Breast epithelium (tissue), 4 donors: ENCODE results near the gene MFSD12. TPM values are rescaled to one million over a fixed set of nuclear protein-coding genes. Genes with fewer than 3 reads are reported as not detected.

Source experiments
- DNase-seq, 2 donors: peaks; one replicate each; pipeline ENCODE4 v3.0.0-alpha.2; 2019; ENCODE audit warnings: low spot score in 2 of 2
- H3K27ac ChIP-seq, 2 donors: fragments of 200-600 bp; sonication (generic) in 1 of 2; one replicate each; pipeline ENCODE4 v1.5.1; 2016 to 2019; ENCODE audit warnings: mild to moderate bottlenecking in 1 of 2
- H3K27me3 ChIP-seq, 2 donors: fragments of 200-600 bp; sonication (generic) in 1 of 2; one replicate each; pipeline versions ENCODE4 v1.5.1 to v1.6.0; 2017 to 2019; ENCODE audit warnings: control low read depth in 1 of 2, mild to moderate bottlenecking in 1 of 2
- H3K36me3 ChIP-seq: fragments of 200-600 bp; one replicate; pipeline ENCODE4 v1.5.1; 2019
- H3K4me1 ChIP-seq, 2 donors: fragments of 200-600 bp; sonication (generic); one replicate each; pipeline ENCODE4 v1.5.1; 2016 to 2019; ENCODE audit warnings: control low read depth in 1 of 2
- H3K4me3 ChIP-seq, 3 donors: fragments of 200-600 bp; sonication (generic); 1 replicate in 2 of 3; 2 replicates in 1 of 3; pipeline ENCODE4 v1.5.1; 2016 to 2019; ENCODE audit warnings: mild to moderate bottlenecking in 3 of 3, moderate library complexity in 2 of 3
- H3K9me3 ChIP-seq, 2 donors: fragments of 200-600 bp; sonication (generic) in 1 of 2; one replicate each; pipeline ENCODE4 v1.5.1; 2016 to 2019; ENCODE audit warnings: control low read depth in 1 of 2
- POLR2A ChIP-seq: fragments of 450-650 bp; IDR thresholded peaks from one replicate; pipeline ENCODE4 v1.6.1; 2016; ENCODE audit warnings: antibody characterized with exemption, mild to moderate bottlenecking, moderate library complexity
- POLR2AphosphoS5 ChIP-seq, 3 donors: sonication (generic); formaldehyde crosslinking; IDR thresholded peaks; one replicate each; pipeline ENCODE4 v1.6.1; 2017; ENCODE audit warnings: antibody characterized with exemption in 3 of 3
- intact Hi-C: fragments of 100-400 bp; cut with DNase I; formaldehyde crosslinking; loops from one replicate; pipeline ENCODE4 v1.15.1; 2023; ENCODE audit warnings: low total_unique reads
- total RNA-seq, 3 donors: library from RNA; depleted of rRNA; stranded (reverse); fragments of >200 nt; gene quantifications; one replicate each; pipeline ENCODE4 v1.1.0, GENCODE V29; 2016
- TF ChIP-seq, protein P1 (sequence below), 3 donors: fragments of 450-650 bp; IDR thresholded peaks; one replicate each; pipeline ENCODE4 v1.5.1; 2016 to 2017; ENCODE audit warnings: antibody characterized with exemption in 3 of 3, mild to moderate bottlenecking in 3 of 3, moderate library complexity in 3 of 3

The MFSD12 gene
- total RNA-seq, 3 donors from 2014 or later: 44.5 to 50.9 (median 44.9) TPM

DNA sequence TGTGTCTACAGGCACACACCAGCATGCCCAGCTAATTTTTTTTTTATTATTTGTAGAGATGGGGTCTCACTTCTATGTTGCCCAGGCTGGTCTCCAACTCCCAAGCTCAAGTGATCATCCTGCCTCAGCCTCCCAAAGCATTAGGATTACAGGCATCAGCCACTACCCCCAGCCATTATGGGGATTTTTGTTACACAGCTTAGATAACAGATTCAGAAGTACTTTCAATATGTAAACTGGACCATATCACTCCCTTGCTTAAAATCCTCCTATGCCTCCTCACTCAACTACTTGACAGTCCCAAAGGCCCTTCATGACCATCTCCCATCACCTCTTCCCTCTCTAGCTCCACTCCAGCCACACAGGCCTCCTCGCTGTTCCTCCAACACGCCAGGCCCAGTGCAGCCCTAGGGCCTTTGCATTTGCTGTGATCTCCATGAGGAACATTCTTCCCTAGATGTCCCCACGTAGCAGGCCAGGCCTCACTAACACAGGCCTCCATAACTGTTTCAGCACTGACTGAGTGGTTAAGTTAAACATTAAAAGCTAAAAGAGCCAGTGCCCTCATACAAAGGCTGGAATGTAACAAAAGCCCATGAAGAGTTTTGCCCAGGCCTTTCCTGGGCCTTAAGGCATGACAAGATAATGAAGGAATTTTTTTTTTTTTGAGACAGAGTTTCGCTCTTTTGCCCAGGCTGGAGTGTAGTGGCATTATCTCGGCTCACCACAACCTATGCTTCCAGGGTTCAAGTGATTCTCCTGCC is 59.4 kb downstream of the MFSD12 start:
- Histone ChIP-seq H3K27me3 (no peaks in the 10 kb centered on the region), H3K9me3 (no peaks in the 10 kb centered on the region), H3K4me1 (peaks cover 5 to 6% of the 10 kb centered on the region in 2 donors), H3K27ac (no peak overlapping the region), H3K4me3 (no peak overlapping the region), H3K36me3 (no peaks in the 10 kb centered on the region)
- no peak for DNase-seq
- TF ChIP-seq POLR2A: no peak
- intact Hi-C loops: no loop called here

DNA sequence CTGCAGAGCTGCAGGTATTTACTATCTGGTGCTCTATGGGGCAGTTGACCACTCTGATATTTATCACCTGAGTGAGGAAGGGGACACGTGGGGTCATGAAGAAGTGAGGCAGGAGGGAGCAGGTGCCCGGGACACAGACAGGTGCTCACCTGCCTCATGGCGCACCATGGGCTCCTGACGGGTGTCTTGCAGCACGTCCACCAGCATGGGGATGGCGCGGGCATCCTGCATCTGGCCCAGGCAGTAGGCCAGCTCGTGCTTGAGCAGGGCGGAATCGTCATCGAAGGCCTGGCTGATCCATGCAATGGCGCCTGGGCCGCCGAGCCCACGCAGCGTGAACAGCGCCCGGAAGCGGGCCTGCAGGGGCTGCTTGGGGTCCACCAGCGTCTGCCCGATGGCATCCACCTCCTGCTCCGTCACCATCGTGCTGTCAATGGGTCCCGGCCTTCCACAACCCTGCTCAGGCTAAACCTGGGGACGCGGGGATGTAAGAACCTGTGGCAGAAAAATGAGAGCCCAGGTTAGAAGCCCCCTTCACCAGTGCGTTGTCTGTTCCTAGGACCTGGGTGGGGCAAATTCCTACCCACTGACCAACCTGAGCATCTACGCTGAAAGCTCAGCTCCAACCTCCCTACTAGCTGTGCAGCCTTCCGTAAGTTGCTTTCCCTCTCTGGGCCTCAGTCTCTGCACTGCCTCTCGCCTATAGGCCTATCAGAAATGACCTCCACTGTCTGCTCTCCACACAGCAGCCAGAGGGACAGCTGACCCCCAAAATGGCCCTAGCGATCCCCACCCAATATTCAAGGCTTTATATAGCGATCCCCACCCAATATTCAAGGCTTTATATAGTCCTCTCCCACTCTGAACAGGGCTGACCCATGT is 60.8 kb downstream of the MFSD12 start:
- Histone ChIP-seq H3K9me3 (no peaks in the 10 kb centered on the region), H3K36me3 (no peaks in the 10 kb centered on the region), H3K27ac (no peak overlapping the region), H3K4me1 (peaks cover 5 to 6% of the 10 kb centered on the region in 2 donors), H3K4me3 (no peak overlapping the region), H3K27me3 (no peaks in the 10 kb centered on the region)
- DNase-seq: no peak
- intact Hi-C loops: no loop called here
- TF ChIP-seq, protein P1, sequence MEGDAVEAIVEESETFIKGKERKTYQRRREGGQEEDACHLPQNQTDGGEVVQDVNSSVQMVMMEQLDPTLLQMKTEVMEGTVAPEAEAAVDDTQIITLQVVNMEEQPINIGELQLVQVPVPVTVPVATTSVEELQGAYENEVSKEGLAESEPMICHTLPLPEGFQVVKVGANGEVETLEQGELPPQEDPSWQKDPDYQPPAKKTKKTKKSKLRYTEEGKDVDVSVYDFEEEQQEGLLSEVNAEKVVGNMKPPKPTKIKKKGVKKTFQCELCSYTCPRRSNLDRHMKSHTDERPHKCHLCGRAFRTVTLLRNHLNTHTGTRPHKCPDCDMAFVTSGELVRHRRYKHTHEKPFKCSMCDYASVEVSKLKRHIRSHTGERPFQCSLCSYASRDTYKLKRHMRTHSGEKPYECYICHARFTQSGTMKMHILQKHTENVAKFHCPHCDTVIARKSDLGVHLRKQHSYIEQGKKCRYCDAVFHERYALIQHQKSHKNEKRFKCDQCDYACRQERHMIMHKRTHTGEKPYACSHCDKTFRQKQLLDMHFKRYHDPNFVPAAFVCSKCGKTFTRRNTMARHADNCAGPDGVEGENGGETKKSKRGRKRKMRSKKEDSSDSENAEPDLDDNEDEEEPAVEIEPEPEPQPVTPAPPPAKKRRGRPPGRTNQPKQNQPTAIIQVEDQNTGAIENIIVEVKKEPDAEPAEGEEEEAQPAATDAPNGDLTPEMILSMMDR (IDR thresholded peaks at IDR 0.05): no peak
- no peak for TF ChIP-seq POLR2AphosphoS5 (IDR thresholded peaks at IDR 0.05)
- no peak for TF ChIP-seq POLR2A

DNA sequence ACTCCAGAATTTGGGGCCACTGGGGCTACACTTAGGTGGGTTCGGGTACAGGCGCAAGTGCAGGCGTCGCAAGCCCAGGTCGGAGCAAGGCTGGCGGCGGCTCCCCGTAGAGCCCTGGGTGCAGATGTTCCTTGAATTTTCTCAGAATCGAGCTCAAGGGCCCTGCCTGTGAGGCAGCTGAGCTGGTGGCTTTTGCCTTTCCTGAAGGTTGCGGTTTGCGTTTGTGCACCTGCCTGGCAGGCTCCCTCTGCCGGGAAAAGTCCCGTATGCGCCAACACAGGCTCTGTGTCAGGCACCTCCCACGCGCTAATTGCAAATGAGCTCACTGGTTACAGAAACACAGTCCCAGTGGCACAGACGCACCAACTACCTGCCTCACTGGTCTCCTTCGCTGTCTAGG is 62.8 kb downstream of the MFSD12 start:
- Histone ChIP-seq H3K4me3 (no peak overlapping the region), H3K27ac (peak overlapping the region in 1 of 2 donors; percentile 25), H3K27me3 (no peaks in the 10 kb centered on the region), H3K9me3 (no peaks in the 10 kb centered on the region), H3K4me1 (peaks cover 2 to 4% of the 10 kb centered on the region in 2 donors), H3K36me3 (no peaks in the 10 kb centered on the region)
- peak in 1 of 2 donors; percentile 66 for DNase-seq
- TF ChIP-seq POLR2AphosphoS5 (IDR thresholded peaks at IDR 0.05) (no peak), POLR2A (no peak)
- TF ChIP-seq, protein P1 (IDR thresholded peaks at IDR 0.05): no peak
- intact Hi-C loops: no loop called here

Other genes with a start within 250 kb of the MFSD12 start
- 10 to 100 TPM; 48.9 to 97.8 (median 73.1) TPM for gene NFIC, start 191.0 kb downstream of the MFSD12 start, total RNA-seq
- 1 to 10 TPM in 2 of 3 donors, not detected in 1; 2.0 to 6.7 TPM for gene SMIM24, start 77.1 kb downstream of the MFSD12 start, total RNA-seq
- not detected for gene SMIM44, start 74.1 kb downstream of the MFSD12 start, total RNA-seq
- 10 to 100 TPM; 11.6 to 13.4 (median 12.2) TPM for gene DOHH, start 56.9 kb downstream of the MFSD12 start, total RNA-seq
- gene FZR1, start 51.3 kb downstream of the MFSD12 start, total RNA-seq: 10 to 100 TPM; 15.8 to 28.7 (median 26.5) TPM
- 1 to 10 TPM in 1 of 3 donors, not detected in 2; 2.0 TPM for gene TEKTIP1, start 18.4 kb downstream of the MFSD12 start, total RNA-seq
- 100 to 1,000 TPM; 120 to 142 (median 127) TPM for gene HMG20B, start 15.4 kb upstream of the MFSD12 start, total RNA-seq
- under 1 TPM; 0.29 to 0.66 (median 0.64) TPM for gene GIPC3, start 27.9 kb upstream of the MFSD12 start, total RNA-seq
- under 1 TPM; 0.32 to 0.44 (median 0.33) TPM for gene TBXA2R, start 49.3 kb upstream of the MFSD12 start, total RNA-seq
- 10 to 100 TPM; 21.8 to 30.5 (median 27.5) TPM for gene CACTIN, start 69.2 kb upstream of the MFSD12 start, total RNA-seq
- 10 to 100 TPM; 14.6 to 15.7 (median 15.7) TPM for gene PIP5K1C, start 142.9 kb upstream of the MFSD12 start, total RNA-seq
- gene TJP3, start 150.8 kb upstream of the MFSD12 start, total RNA-seq: 10 to 100 TPM in 2 of 3 donors, under 1 TPM in 1; 0.16 to 36.6 (median 20.0) TPM
- 10 to 100 TPM; 24.0 to 24.9 (median 24.6) TPM for gene APBA3, start 204.1 kb upstream of the MFSD12 start, total RNA-seq
- gene MRPL54, start 205.1 kb upstream of the MFSD12 start, total RNA-seq: 10 to 100 TPM; 69.9 to 81.5 (median 73.4) TPM
- under 1 TPM in 1 of 3 donors, not detected in 2; 0.66 TPM for gene RAX2, start 214.6 kb upstream of the MFSD12 start, total RNA-seq
- gene MATK, start 228.8 kb upstream of the MFSD12 start, total RNA-seq: 1 to 10 TPM; 1.8 to 5.6 (median 5.2) TPM